Effector memory CD8-positive, alpha-beta T cell (primary cell): ENCODE data around the gene LYVE1.
A peak's percentile ranks its signal among the peaks of the same experiment; 100 is the strongest.

Experiments
- ATAC-seq: fragments of 150-1000 bp; cut with Tn5 transposase; replicated peaks from 2 replicates; pipeline ENCODE4 v1.10.0; 2021; ENCODE audit warnings: mild to moderate bottlenecking, moderate library complexity
- DNase-seq, 3 experiments: peaks; one replicate each; pipeline ENCODE4 v3.0.0; 2021
- H3K27ac Mint-ChIP-seq, 2 donors: one replicate each; pipeline ENCODE4 v1.8.0; 2022; ENCODE audit warnings: mild to moderate bottlenecking in 2 of 2, mixed read lengths in 2 of 2, moderate library complexity in 2 of 2
- H3K27me3 Mint-ChIP-seq, 2 donors: one replicate each; pipeline ENCODE4 v1.8.0; 2022; ENCODE audit warnings: mixed read lengths in 2 of 2
- H3K36me3 Mint-ChIP-seq: one replicate; pipeline ENCODE4 v1.8.0; 2022; ENCODE audit warnings: mild to moderate bottlenecking, moderate library complexity, mixed read lengths; ENCODE audit not compliant: insufficient read depth
- H3K4me1 Mint-ChIP-seq, 2 donors: one replicate each; pipeline ENCODE4 v1.8.0; 2022; ENCODE audit warnings: low read depth in 2 of 2, mixed read lengths in 2 of 2
- H3K4me3 Mint-ChIP-seq, 2 donors: one replicate each; pipeline ENCODE4 v1.8.0; 2022; ENCODE audit warnings: mild to moderate bottlenecking in 2 of 2, mixed read lengths in 2 of 2, moderate library complexity in 2 of 2
- H3K9me3 Mint-ChIP-seq, 2 donors: one replicate each; pipeline ENCODE4 v1.8.0; 2022; ENCODE audit warnings: mixed read lengths in 2 of 2

LYVE1 gene

GRCh38 chr11:10587388-10587787 lies 18.9 kb upstream of the LYVE1 start:
- Mint-ChIP-seq H3K4me3 (no peak overlapping the region), H3K9me3 (no peaks in the 10 kb centered on the region), H3K27me3 (peaks cover 43 to 56% of the 10 kb centered on the region in 2 donors), H3K36me3 (no peaks in the 10 kb centered on the region), H3K4me1 (no peaks in the 10 kb centered on the region), H3K27ac (no peak overlapping the region)
- no peak for ATAC-seq
- DNase-seq, result no peak

- Mint-ChIP-seq H3K27ac (no peak overlapping the region), H3K9me3 (no peaks in the 10 kb centered on the region), H3K4me1 (no peaks in the 10 kb centered on the region)
These were observed 15.6 kb upstream of the LYVE1 start for GRCh38 chr11:10584071-10584501.

DNA sequence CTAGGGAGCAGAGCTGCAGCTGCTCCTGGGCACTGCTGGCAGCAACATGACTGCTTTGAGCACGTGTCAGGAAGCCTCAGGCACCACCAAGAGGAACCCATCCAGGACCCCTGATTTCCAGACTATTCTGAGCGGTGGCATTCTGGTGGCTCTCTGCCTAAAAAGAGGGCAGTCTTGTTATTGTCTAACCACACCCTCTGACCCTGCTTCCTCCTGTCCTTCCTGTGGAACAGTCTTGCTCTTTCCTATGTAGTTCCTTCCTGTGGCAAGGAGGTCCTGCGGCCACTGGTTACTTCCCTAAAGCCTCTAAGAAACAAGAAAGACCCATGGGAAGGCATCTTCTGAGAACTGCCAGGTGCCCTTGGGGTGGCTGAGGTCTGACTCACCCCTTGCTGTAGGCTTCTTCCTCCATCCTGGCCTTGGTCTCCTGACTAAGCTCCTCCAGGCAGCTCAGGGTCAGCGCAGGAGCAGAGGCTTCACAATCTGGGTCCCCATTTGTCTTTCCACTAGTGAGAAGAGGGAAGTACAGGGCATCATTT lies 13.1 kb upstream of the LYVE1 start:
- peaks cover 40 to 66% of the 10 kb centered on the region in 2 donors for H3K27me3 Mint-ChIP-seq
- no peak overlapping the region for H3K27ac Mint-ChIP-seq
- DNase-seq (no peak), ATAC-seq (peak; percentile 26)
- no peaks in the 10 kb centered on the region for H3K36me3 Mint-ChIP-seq
- H3K4me3 Mint-ChIP-seq, result no peak overlapping the region
- H3K4me1 Mint-ChIP-seq, result no peaks in the 10 kb centered on the region
- H3K9me3 Mint-ChIP-seq, result no peaks in the 10 kb centered on the region

More at GRCh38 chr11:10584071-10584501, 15.6 kb upstream of the LYVE1 start:
- Mint-ChIP-seq H3K27me3 (peaks cover 41 to 63% of the 10 kb centered on the region in 2 donors), H3K36me3 (no peaks in the 10 kb centered on the region), H3K4me3 (no peak overlapping the region)
- ATAC-seq (no peak), DNase-seq (no peak)

DNA sequence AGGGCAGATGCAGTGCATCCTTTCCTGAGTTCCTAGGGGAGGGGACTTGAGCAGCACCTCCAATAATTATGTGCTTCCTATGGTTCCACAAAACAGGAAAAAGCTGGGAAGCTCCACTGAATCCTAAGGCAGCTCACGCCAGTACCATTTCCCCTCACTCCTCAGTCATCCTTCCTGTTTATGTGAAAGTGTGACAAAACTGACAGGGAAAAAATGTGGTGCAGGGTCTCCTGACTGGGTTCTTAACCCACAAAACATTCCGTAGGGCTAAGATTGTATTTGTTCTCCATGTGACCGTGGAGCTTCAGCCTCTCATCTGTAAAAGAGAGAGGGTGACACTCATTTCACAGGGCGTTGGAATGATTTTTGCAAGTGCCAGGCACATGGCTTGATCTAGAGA lies 12.2 kb upstream of the LYVE1 start:
- ATAC-seq, result no peak
- Mint-ChIP-seq H3K9me3 (no peaks in the 10 kb centered on the region), H3K27me3 (peaks cover 40 to 66% of the 10 kb centered on the region in 2 donors), H3K4me1 (no peaks in the 10 kb centered on the region), H3K4me3 (no peak overlapping the region), H3K36me3 (no peaks in the 10 kb centered on the region), H3K27ac (no peak overlapping the region)
- no peak for DNase-seq

DNA sequence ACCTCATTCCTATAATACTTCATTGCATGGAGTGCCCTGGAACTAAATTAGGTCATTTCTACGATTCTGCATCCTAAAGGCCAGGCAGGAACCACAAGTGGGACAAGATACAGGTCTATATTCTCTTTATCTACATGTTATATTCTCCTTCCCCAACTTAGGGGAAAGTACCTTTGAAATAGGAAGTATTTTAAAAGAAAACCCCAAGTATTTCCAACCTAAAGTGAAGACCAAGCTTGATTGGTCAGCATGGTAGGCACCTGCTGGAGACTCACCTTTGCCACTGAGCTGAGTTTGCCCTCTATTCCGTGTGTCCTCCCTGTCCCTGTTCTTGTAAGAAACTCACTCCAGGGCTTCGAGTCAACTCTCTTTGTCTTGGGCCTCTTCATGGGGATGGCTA lies 11.2 kb upstream of the LYVE1 start:
- Mint-ChIP-seq H3K36me3 (no peaks in the 10 kb centered on the region), H3K27ac (no peak overlapping the region), H3K4me1 (no peaks in the 10 kb centered on the region), H3K4me3 (no peak overlapping the region), H3K27me3 (peaks cover 40 to 64% of the 10 kb centered on the region in 2 donors), H3K9me3 (no peaks in the 10 kb centered on the region)
- DNase-seq (no peak), ATAC-seq (no peak)

- Mint-ChIP-seq H3K27ac (no peak overlapping the region), H3K27me3 (peaks cover 31 to 52% of the 10 kb centered on the region in 2 donors), H3K9me3 (no peaks in the 10 kb centered on the region), H3K4me3 (no peak overlapping the region), H3K36me3 (no peaks in the 10 kb centered on the region), H3K4me1 (no peaks in the 10 kb centered on the region)
- DNase-seq (no peak), ATAC-seq (no peak)
These were observed 7.6 kb upstream of the LYVE1 start for GRCh38 chr11:10576035-10576398.

GRCh38 chr11:10575346-10576034 lies 7.0 kb upstream of the LYVE1 start:
- peaks cover 29 to 49% of the 10 kb centered on the region in 2 donors for H3K27me3 Mint-ChIP-seq
- H3K4me1 Mint-ChIP-seq, result no peaks in the 10 kb centered on the region
- no peak overlapping the region for H3K27ac Mint-ChIP-seq
- DNase-seq (no peak), ATAC-seq (no peak)
- no peaks in the 10 kb centered on the region for H3K9me3 Mint-ChIP-seq
- no peak overlapping the region for H3K4me3 Mint-ChIP-seq
- H3K36me3 Mint-ChIP-seq, result no peaks in the 10 kb centered on the region

- no peak overlapping the region for H3K4me3 Mint-ChIP-seq
- H3K4me1 Mint-ChIP-seq, result no peaks in the 10 kb centered on the region
- ATAC-seq (no peak), DNase-seq (no peak)
- H3K36me3 Mint-ChIP-seq, result no peaks in the 10 kb centered on the region
- H3K27ac Mint-ChIP-seq, result no peak overlapping the region
- peaks cover 18 to 43% of the 10 kb centered on the region in 2 donors for H3K27me3 Mint-ChIP-seq
- no peaks in the 10 kb centered on the region for H3K9me3 Mint-ChIP-seq
These were observed 5.1 kb upstream of the LYVE1 start for GRCh38 chr11:10573556-10573955.

GRCh38 chr11:10573028-10573427 lies 4.6 kb upstream of the LYVE1 start:
- Mint-ChIP-seq H3K27ac (no peak overlapping the region), H3K9me3 (no peaks in the 10 kb centered on the region), H3K36me3 (no peaks in the 10 kb centered on the region), H3K27me3 (peaks cover 17 to 46% of the 10 kb centered on the region in 2 donors), H3K4me1 (no peaks in the 10 kb centered on the region), H3K4me3 (no peak overlapping the region)
- ATAC-seq, result no peak
- no peak for DNase-seq

DNA sequence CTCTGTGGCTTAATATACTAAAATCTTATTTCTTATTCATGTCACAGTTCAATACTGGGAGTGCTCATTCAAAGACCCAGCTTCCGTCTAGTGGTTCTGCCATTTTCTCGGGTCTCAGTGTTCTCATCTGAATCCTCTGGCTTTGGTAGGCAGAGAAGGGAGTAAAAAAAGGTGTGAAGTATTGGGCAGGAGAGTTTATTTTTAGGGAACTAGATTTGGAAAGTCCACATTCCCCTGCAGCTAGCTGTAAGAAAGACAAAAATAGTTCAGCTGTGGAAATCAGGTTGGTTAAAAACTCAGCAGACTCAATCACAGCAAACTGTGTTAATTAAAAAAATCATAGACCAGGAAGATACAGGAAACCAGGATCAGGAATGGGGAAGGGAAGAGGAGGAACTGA lies 4.1 kb upstream of the LYVE1 start:
- H3K36me3 Mint-ChIP-seq, result no peaks in the 10 kb centered on the region
- no peaks in the 10 kb centered on the region for H3K9me3 Mint-ChIP-seq
- no peaks in the 10 kb centered on the region for H3K4me1 Mint-ChIP-seq
- H3K27ac Mint-ChIP-seq, result no peak overlapping the region
- no peak for ATAC-seq
- peaks cover 17 to 47% of the 10 kb centered on the region in 2 donors for H3K27me3 Mint-ChIP-seq
- H3K4me3 Mint-ChIP-seq, result no peak overlapping the region
- DNase-seq, result no peak

DNA sequence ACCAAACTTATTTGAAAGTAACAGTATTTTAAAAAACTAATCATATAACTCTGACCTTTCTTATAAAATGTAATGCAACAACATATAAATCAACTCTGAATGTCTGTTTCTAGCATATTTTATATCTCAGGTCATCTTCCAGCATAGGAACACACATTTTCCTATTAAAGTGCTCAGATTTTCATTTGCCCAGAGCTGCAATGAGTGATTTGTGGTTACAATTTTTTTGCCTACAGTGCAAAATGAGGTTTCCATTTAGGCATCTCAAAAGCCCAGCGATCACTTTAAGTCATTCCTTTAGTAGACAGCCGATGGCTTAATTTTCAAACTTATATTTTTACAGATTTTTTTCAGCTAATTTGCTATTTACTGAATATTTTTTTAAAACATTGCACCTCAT lies 1.0 kb downstream of the LYVE1 start:
- Mint-ChIP-seq H3K27ac (no peak overlapping the region), H3K4me1 (no peaks in the 10 kb centered on the region), H3K27me3 (peaks cover 28 to 56% of the 10 kb centered on the region in 2 donors), H3K4me3 (no peak overlapping the region), H3K9me3 (no peaks in the 10 kb centered on the region), H3K36me3 (no peaks in the 10 kb centered on the region)
- ATAC-seq (no peak), DNase-seq (no peak)

GRCh38 chr11:10566257-10566957 lies 2.1 kb downstream of the LYVE1 start:
- Mint-ChIP-seq H3K4me3 (no peak overlapping the region), H3K4me1 (no peaks in the 10 kb centered on the region)

DNA sequence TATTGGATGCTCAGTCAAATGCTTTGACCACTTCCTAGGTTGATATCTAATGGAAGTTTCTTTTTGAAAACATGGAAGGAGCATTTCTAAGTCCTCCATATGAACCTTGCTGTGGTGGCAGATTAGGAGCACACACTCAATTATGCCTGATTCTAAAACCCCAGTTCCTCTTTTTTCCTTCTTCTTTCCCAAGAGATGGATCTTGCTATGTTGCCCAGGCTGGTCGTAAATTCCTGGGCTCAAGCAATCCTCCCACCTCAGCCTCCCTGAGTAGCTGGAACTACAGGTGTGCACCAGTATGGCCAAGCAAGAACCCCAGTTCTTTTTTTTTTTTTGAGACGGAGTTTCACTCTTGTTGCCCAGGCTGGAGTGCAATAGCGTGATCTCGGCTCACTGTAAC lies 3.0 kb downstream of the LYVE1 start:
- Mint-ChIP-seq H3K4me3 (no peak overlapping the region), H3K9me3 (no peaks in the 10 kb centered on the region), H3K27ac (no peak overlapping the region), H3K4me1 (no peaks in the 10 kb centered on the region), H3K27me3 (peaks cover 15 to 40% of the 10 kb centered on the region in 2 donors), H3K36me3 (no peaks in the 10 kb centered on the region)
- ATAC-seq (no peak), DNase-seq (no peak)

More at GRCh38 chr11:10566257-10566957, 2.1 kb downstream of the LYVE1 start:
- no peak overlapping the region for H3K27ac Mint-ChIP-seq
- peaks cover 19 to 45% of the 10 kb centered on the region in 2 donors for H3K27me3 Mint-ChIP-seq
- no peak for DNase-seq
- ATAC-seq, result no peak
- no peaks in the 10 kb centered on the region for H3K36me3 Mint-ChIP-seq
- H3K9me3 Mint-ChIP-seq, result no peaks in the 10 kb centered on the region
